Gastrocnemius medialis (tissue), 4 donors: ENCODE data around the gene TMEM201. TPM values are rescaled to one million over a fixed set of nuclear protein-coding genes. Genes with fewer than 3 reads are reported as not detected.

ENCODE experiments used
- ATAC-seq, 2 donors: fragments of 150-250 bp; one replicate each; pipeline ENCODE4 v1.9.1; 2016
- DNase-seq, 2 donors: peaks; one replicate each; pipeline ENCODE4 v3.0.0-alpha.2; 2019
- H3K27ac ChIP-seq, 4 donors: fragments of 200-600 bp; sonication (generic); 1 replicate in 1 of 4; 2 replicates in 3 of 4; pipeline ENCODE4 v1.5.1; 2016 to 2018; ENCODE audit warnings: mild to moderate bottlenecking in 2 of 4, moderate library complexity in 1 of 4
- H3K27me3 ChIP-seq, 3 donors: fragments of 200-600 bp; sonication (generic) in 2 of 3; 1 replicate in 1 of 3; 2 replicates in 2 of 3; pipeline versions ENCODE4 v1.5.1 to v1.6.0; 2016 to 2019; ENCODE audit warnings: mild to moderate bottlenecking in 1 of 3, moderate library complexity in 1 of 3
- H3K36me3 ChIP-seq, 2 donors: fragments of 200-600 bp; sonication (generic) in 1 of 2; one replicate each; pipeline ENCODE4 v1.5.1; 2017 to 2018
- H3K4me1 ChIP-seq, 2 donors: fragments of 200-600 bp; sonication (generic) in 1 of 2; one replicate each; pipeline ENCODE4 v1.5.1; 2016 to 2017; ENCODE audit warnings: mild to moderate bottlenecking in 2 of 2
- H3K4me3 ChIP-seq, 4 donors: fragments of 200-600 bp; sonication (generic) in 3 of 4; 1 replicate in 1 of 4; 2 replicates in 3 of 4; pipeline ENCODE4 v1.5.1; 2016 to 2019; ENCODE audit warnings: mild to moderate bottlenecking in 2 of 4
- H3K9me3 ChIP-seq, 3 donors: fragments of 200-600 bp; sonication (generic) in 2 of 3; 1 replicate in 1 of 3; 2 replicates in 2 of 3; pipeline ENCODE4 v1.5.1; 2016 to 2019
- CTCF ChIP-seq, 5 experiments: fragments of 450-650 bp in 3 of 5; fragments of 200-600 bp in 2 of 5; sonication (generic) in 2 of 5; IDR thresholded peaks in 4 of 5; conservative IDR thresholded peaks in 1 of 5; 1 replicate in 4 of 5; 2 replicates in 1 of 5; pipeline ENCODE4 v1.5.1; 2016 to 2019; ENCODE audit warnings: antibody characterized with exemption in 5 of 5, mild to moderate bottlenecking in 3 of 5, moderate library complexity in 3 of 5
- POLR2A ChIP-seq, 2 donors: fragments of 450-650 bp; IDR thresholded peaks; one replicate each; pipeline ENCODE4 v1.6.1; 2017; ENCODE audit warnings: antibody characterized with exemption in 2 of 2, mild to moderate bottlenecking in 2 of 2, moderate library complexity in 2 of 2
- in situ Hi-C, 4 donors: fragments of 200-750 bp; cut with MboI; loops; one replicate each; pipeline versions ENCODE4 v1.15.0 to v1.8.0; 2017; ENCODE audit warnings: low sequenced_read_pairs in 4 of 4
- intact Hi-C: fragments of 100-400 bp; cut with DNase I; formaldehyde crosslinking; loops from one replicate; pipeline ENCODE4 v1.15.1; 2023; ENCODE audit warnings: low total_unique reads
- total RNA-seq, 4 donors: library from RNA; depleted of rRNA; stranded (reverse); fragments of >200 nt; gene quantifications; one replicate each; pipeline versions ENCODE4 v1.1.0 to v1.2.3, GENCODE V29; 2016

The TMEM201 gene
- total RNA-seq, 4 donors from 2014 or later = 21.5 to 67.6 (median 31.7) TPM

- intact Hi-C loops = no loop called here
- Histone ChIP-seq H3K4me3 (no peak overlapping the region), H3K9me3 (no peaks in the 10 kb centered on the region), H3K27me3 (peaks cover 39 to 47% (median 42%) of the 10 kb centered on the region in 3 donors), H3K27ac (no peak overlapping the region), H3K4me1 (peaks cover 4 to 8% of the 10 kb centered on the region in 2 donors), H3K36me3 (no peaks in the 10 kb centered on the region)
- in situ Hi-C loops = no loop called here
- TF ChIP-seq POLR2A (IDR thresholded peaks at IDR 0.05) (no peak), CTCF (IDR thresholded peaks at IDR 0.05 in 4 of 5, conservative IDR thresholded peaks at IDR 0.05 in 1 of 5) (no peak)
- DNase-seq = no peak
- ATAC-seq = no peak
These were observed 65.5 kb downstream of the TMEM201 start for GRCh38 chr1:9654051-9654833.

- no peak for ATAC-seq
- Histone ChIP-seq H3K27me3 (peaks cover 31 to 41% (median 36%) of the 10 kb centered on the region in 3 donors), H3K36me3 (no peaks in the 10 kb centered on the region), H3K4me3 (no peak overlapping the region), H3K9me3 (no peaks in the 10 kb centered on the region), H3K4me1 (peaks cover 4 to 8% of the 10 kb centered on the region in 2 donors), H3K27ac (no peak overlapping the region)
- TF ChIP-seq CTCF (IDR thresholded peaks at IDR 0.05 in 4 of 5, conservative IDR thresholded peaks at IDR 0.05 in 1 of 5) = no peak
- no peak for TF ChIP-seq POLR2A (IDR thresholded peaks at IDR 0.05)
- in situ Hi-C loops = no loop called here
- DNase-seq = no peak
- intact Hi-C loops = no loop called here
These were observed 66.4 kb downstream of the TMEM201 start for GRCh38 chr1:9654834-9655723.

GRCh38 chr1:9655836-9656235, 67.1 kb downstream of the TMEM201 start:
- Histone ChIP-seq H3K9me3 (no peaks in the 10 kb centered on the region), H3K36me3 (no peaks in the 10 kb centered on the region), H3K27me3 (peaks cover 23 to 33% (median 30%) of the 10 kb centered on the region in 3 donors), H3K4me1 (peaks cover 4 to 8% of the 10 kb centered on the region in 2 donors), H3K27ac (no peak overlapping the region), H3K4me3 (no peak overlapping the region)
- TF ChIP-seq POLR2A (IDR thresholded peaks at IDR 0.05) = no peak
- TF ChIP-seq CTCF (IDR thresholded peaks at IDR 0.05 in 4 of 5, conservative IDR thresholded peaks at IDR 0.05 in 1 of 5) = no peak
- in situ Hi-C loops (no loop called here), intact Hi-C loops (no loop called here)
- ATAC-seq (no peak), DNase-seq (no peak)

GRCh38 chr1:9657521-9658032, 68.9 kb downstream of the TMEM201 start:
- ATAC-seq (no peak), DNase-seq (no peak)
- Histone ChIP-seq H3K4me1 (no peaks in the 10 kb centered on the region), H3K9me3 (no peaks in the 10 kb centered on the region), H3K4me3 (no peak overlapping the region), H3K36me3 (no peaks in the 10 kb centered on the region), H3K27me3 (peaks cover 8 to 18% (median 16%) of the 10 kb centered on the region in 3 donors), H3K27ac (no peak overlapping the region)
- intact Hi-C loops (no loop called here), in situ Hi-C loops (no loop called here)
- TF ChIP-seq CTCF (IDR thresholded peaks at IDR 0.05 in 4 of 5, conservative IDR thresholded peaks at IDR 0.05 in 1 of 5) = no peak
- no peak for TF ChIP-seq POLR2A (IDR thresholded peaks at IDR 0.05)
